Measurements from ENCODE around the gene SLC66A2. TPM values are rescaled to one million over a fixed set of nuclear protein-coding genes. Genes with fewer than 3 reads are reported as not detected.

Gene SLC66A2
- total and polyA plus RNA-seq, 3 experiments from 2014 or later = 18.3 to 31.7 (median 29.9) TPM

GRCh38 chr18:79953971-79954651 lies 2.7 kb upstream of the SLC66A2 start:
- H3K4me3 ChIP-seq (ENCODE audit: low read length) = no peak overlapping the region
- ChIA-PET POLR2A (no interaction called here), CTCF (no interaction called here)
- no peaks in the 10 kb centered on the region for H3K36me3 ChIP-seq (ENCODE audit: insufficient read depth, low read length)
- DNase-seq = no peak
- Mint-ChIP-seq H3K4me1 (peaks cover 12 to 15% (median 15%) of the 10 kb centered on the region in 3 donors), H3K9me3 (no peaks in the 10 kb centered on the region), H3K36me3 (peaks cover 0 to 3% (median 0%) of the 10 kb centered on the region in 3 donors), H3K4me3 (peak overlapping the region in 5 of 7 donors; percentile 32 to 64 (median 58)), H3K27me3 (no peaks in the 10 kb centered on the region), H3K27ac (no peak overlapping the region)
- no peak overlapping the region for H3K27ac ChIP-seq (ENCODE audit: low read depth, low read length)
- no peaks in the 10 kb centered on the region for H3K27me3 ChIP-seq (ENCODE audit: insufficient read depth, low read length, poor library complexity, severe bottlenecking)
- H3K4me1 ChIP-seq (ENCODE audit: insufficient read depth, low read length) = peaks cover 16% of the 10 kb centered on the region
- no peaks in the 10 kb centered on the region for H3K9me3 ChIP-seq (ENCODE audit: low read length)

- H3K27me3 ChIP-seq (ENCODE audit: insufficient read depth, low read length, poor library complexity, severe bottlenecking) = no peaks in the 10 kb centered on the region
- no peaks in the 10 kb centered on the region for H3K9me3 ChIP-seq (ENCODE audit: low read length)
- ChIA-PET CTCF (no interaction called here), POLR2A (no interaction called here)
- Mint-ChIP-seq H3K36me3 (peaks cover 0 to 10% (median 0%) of the 10 kb centered on the region in 3 donors), H3K9me3 (no peaks in the 10 kb centered on the region), H3K4me1 (peaks cover 19 to 26% (median 25%) of the 10 kb centered on the region in 3 donors), H3K27me3 (no peaks in the 10 kb centered on the region), H3K27ac (peak overlapping the region in 1 of 8 donors; percentile 23), H3K4me3 (peak overlapping the region in 6 of 7 donors; percentile 23 to 86 (median 54))
- H3K4me3 ChIP-seq (ENCODE audit: low read length) = no peak overlapping the region
- DNase-seq = no peak
- no peak overlapping the region for H3K27ac ChIP-seq (ENCODE audit: low read depth, low read length)
- peaks cover 23% of the 10 kb centered on the region for H3K4me1 ChIP-seq (ENCODE audit: insufficient read depth, low read length)
- no peaks in the 10 kb centered on the region for H3K36me3 ChIP-seq (ENCODE audit: insufficient read depth, low read length)
These were observed 1.6 kb upstream of the SLC66A2 start for GRCh38 chr18:79952996-79953559.

DNA sequence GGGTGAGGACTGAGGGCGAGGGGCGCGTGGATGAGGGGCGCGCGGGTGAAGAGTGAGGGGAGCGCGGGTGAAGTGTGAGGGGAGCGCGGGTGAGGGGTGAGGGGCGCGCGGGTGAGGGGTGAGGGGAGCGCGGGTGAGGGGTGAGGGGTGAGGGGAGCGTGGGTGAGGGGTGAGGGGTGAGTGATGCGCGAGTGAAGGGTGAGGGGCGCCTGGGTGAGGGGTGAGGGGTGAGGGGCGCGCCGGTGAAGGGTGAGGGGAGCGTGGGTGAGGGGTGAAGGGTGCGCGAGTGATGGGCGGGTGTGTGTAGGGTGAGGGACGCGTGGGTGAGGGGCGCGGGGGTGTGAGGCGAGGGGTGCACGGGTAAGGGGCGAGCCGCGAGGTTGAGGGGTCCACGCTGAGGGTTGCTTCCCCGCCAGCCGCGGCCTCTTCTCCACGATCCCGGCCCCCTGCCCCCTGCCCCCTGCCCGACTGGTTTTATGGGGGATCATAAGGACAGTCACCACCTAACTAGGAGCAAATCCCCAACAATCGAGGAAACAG lies 1.1 kb upstream of the SLC66A2 start:
- H3K4me3 Mint-ChIP-seq = peak overlapping the region in 4 of 7 donors; percentile 8 to 86 (median 59)
- no peak overlapping the region for H3K27ac ChIP-seq (ENCODE audit: low read depth, low read length)
- no peak for DNase-seq

GRCh38 chr18:79950515-79951341 lies 725 bp downstream of the SLC66A2 start:
- H3K27ac ChIP-seq (ENCODE audit: low read depth, low read length) = peak overlapping the region; percentile 54
- H3K36me3 ChIP-seq (ENCODE audit: insufficient read depth, low read length) = no peaks in the 10 kb centered on the region
- H3K27me3 Mint-ChIP-seq = no peaks in the 10 kb centered on the region
- peaks cover 0 to 16% (median 0%) of the 10 kb centered on the region in 3 donors for H3K36me3 Mint-ChIP-seq
- peak overlapping the region; percentile 84 to 93 (median 86) for H3K4me3 Mint-ChIP-seq
- no peaks in the 10 kb centered on the region for H3K9me3 Mint-ChIP-seq
- CTCF ChIA-PET = interaction anchor here (0.8 to 1.6 kb wide), 4 partner anchors 10 to 83 kb away, joined by 3 to 7 read pairs (median 4); partner anchors contain the start of gene RBFA
- H3K4me3 ChIP-seq (ENCODE audit: low read length) = peak overlapping the region; percentile 59
- peaks cover 23% of the 10 kb centered on the region for H3K4me1 ChIP-seq (ENCODE audit: insufficient read depth, low read length)
- H3K27ac Mint-ChIP-seq = peak overlapping the region; percentile 61 to 90 (median 77)
- no peaks in the 10 kb centered on the region for H3K9me3 ChIP-seq (ENCODE audit: low read length)
- peaks cover 25 to 41% (median 34%) of the 10 kb centered on the region in 3 donors for H3K4me1 Mint-ChIP-seq
- H3K27me3 ChIP-seq (ENCODE audit: insufficient read depth, low read length, poor library complexity, severe bottlenecking) = no peaks in the 10 kb centered on the region
- POLR2A ChIA-PET = interaction anchor here (1.5 to 1.7 kb wide), 4 partner anchors 11 to 83 kb away, joined by 5 to 6 read pairs (median 6); partner anchors contain the start of genes HSBP1L1, RBFA and TXNL4A
- peak in 2 of 5 donors; percentile 21 to 36 for DNase-seq

More for the DNA sequence above, 1.1 kb upstream of the SLC66A2 start:
- Histone ChIP-seq H3K4me1 (ENCODE audit: insufficient read depth, low read length) (peaks cover 23% of the 10 kb centered on the region), H3K36me3 (ENCODE audit: insufficient read depth, low read length) (no peaks in the 10 kb centered on the region), H3K9me3 (ENCODE audit: low read length) (no peaks in the 10 kb centered on the region), H3K27me3 (ENCODE audit: insufficient read depth, low read length, poor library complexity, severe bottlenecking) (no peaks in the 10 kb centered on the region), H3K4me3 (ENCODE audit: low read length) (peak overlapping the region; percentile 65)
- H3K27me3 Mint-ChIP-seq = no peaks in the 10 kb centered on the region
- H3K27ac Mint-ChIP-seq = no peak overlapping the region
- H3K4me1 Mint-ChIP-seq = peaks cover 19 to 31% (median 26%) of the 10 kb centered on the region in 3 donors
- H3K9me3 Mint-ChIP-seq = no peaks in the 10 kb centered on the region
- POLR2A ChIA-PET = interaction anchor here (1.6 to 1.7 kb wide), 3 partner anchors 11 to 81 kb away, joined by 6 read pairs; partner anchors contain the start of genes HSBP1L1, RBFA and TXNL4A
- H3K36me3 Mint-ChIP-seq = peaks cover 0 to 10% (median 0%) of the 10 kb centered on the region in 3 donors
- CTCF ChIA-PET = interaction anchor here (1.4 to 1.6 kb wide), 2 partner anchors 12 to 14 kb away, joined by 3 to 7 read pairs; no protein-coding TSS in a partner anchor

DNA sequence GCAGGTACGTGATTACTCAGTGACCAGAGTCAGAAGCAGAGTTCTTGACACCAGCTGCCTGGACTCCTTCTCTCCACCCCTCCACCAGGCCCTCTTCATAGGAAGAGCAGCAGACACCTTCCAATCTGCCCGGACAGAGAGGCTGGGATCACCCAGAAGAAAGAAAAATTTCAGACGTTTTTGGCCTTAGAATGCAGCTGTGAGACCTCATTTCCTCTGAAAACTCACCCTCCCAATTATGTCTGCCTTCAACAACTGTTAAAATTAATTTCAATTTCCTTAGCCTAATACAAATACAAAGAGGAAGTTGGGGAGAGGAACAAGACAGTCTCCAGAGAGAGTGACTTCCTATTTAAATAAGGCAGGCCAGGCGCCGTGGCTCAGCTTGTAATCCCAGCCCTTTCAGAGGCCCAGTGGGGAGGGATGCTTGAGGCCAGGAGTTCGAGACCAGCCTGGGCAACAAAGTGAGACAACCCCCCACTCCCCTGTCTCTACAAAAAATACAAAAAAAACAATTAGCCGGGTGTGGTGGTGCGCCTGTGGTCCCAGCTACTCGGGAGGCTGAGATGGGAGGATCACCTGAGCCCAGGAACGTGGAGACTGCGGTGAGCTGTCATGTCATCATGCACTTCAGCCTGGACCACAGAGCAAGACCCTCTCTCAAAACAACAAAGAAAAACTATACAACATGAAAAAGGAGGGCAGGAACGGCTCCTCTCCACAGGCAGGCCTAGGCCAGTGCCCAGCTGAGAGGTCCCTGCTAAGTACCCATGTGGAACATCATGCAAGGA lies 1.6 kb downstream of the SLC66A2 start:
- H3K4me3 ChIP-seq (ENCODE audit: low read length) = peak overlapping the region; percentile 59
- no peak for DNase-seq
- no peaks in the 10 kb centered on the region for H3K27me3 ChIP-seq (ENCODE audit: insufficient read depth, low read length, poor library complexity, severe bottlenecking)
- Mint-ChIP-seq H3K36me3 (peaks cover 0 to 16% (median 0%) of the 10 kb centered on the region in 3 donors), H3K4me3 (peak overlapping the region; percentile 84 to 93 (median 86)), H3K4me1 (peaks cover 26 to 48% (median 37%) of the 10 kb centered on the region in 3 donors), H3K27me3 (no peaks in the 10 kb centered on the region), H3K9me3 (no peaks in the 10 kb centered on the region), H3K27ac (peak overlapping the region; percentile 21 to 90 (median 79))
- no peaks in the 10 kb centered on the region for H3K9me3 ChIP-seq (ENCODE audit: low read length)
- H3K4me1 ChIP-seq (ENCODE audit: insufficient read depth, low read length) = peaks cover 28% of the 10 kb centered on the region
- ChIA-PET CTCF (interaction anchor here (0.8 kb wide), 1 partner anchor 84 kb away, joined by 3 read pairs; the partner anchor contains the start of gene RBFA), POLR2A (no interaction called here)
- H3K27ac ChIP-seq (ENCODE audit: low read depth, low read length) = peak overlapping the region; percentile 31
- no peaks in the 10 kb centered on the region for H3K36me3 ChIP-seq (ENCODE audit: insufficient read depth, low read length)

DNA sequence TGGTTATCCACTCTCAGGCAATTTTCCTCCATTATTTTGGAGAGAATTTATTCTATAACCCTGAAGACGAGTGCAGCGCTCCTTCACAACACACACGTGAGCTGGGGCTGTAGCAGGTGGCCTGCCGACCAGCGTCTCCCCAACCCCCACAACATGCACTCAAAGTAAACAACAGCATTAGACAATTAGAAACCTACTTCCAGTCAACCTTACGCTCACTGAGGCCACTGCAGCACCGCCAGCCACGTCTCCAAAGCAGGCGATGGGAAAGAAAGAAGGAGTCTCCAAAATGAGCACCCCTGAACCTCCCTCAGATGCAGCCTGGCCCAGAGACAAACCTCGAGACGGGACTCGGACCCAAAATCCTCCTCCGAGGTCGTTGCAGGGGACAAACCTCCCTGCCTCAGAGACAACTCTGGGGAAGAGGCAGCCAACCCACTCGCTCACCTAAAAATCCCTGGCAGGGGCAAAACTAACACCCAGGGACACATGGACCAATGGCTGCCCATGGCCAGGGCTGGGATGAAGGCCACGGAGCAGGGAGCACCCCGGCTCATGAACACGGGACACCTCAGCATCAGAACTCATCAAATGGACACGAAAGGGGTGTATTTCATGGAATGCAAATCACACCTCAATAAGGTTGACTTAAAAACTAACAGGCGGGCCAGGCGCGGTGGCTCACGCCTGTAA lies 2.6 kb downstream of the SLC66A2 start:
- H3K27ac ChIP-seq (ENCODE audit: low read depth, low read length) = no peak overlapping the region
- H3K36me3 ChIP-seq (ENCODE audit: insufficient read depth, low read length) = no peaks in the 10 kb centered on the region
- peak overlapping the region; percentile 17 to 87 (median 55) for H3K4me3 Mint-ChIP-seq
- H3K4me1 Mint-ChIP-seq = peaks cover 34 to 58% (median 47%) of the 10 kb centered on the region in 3 donors
- H3K27ac Mint-ChIP-seq = peak overlapping the region in 3 of 8 donors; percentile 22 to 61 (median 54)
- no peaks in the 10 kb centered on the region for H3K27me3 ChIP-seq (ENCODE audit: insufficient read depth, low read length, poor library complexity, severe bottlenecking)
- H3K9me3 Mint-ChIP-seq = no peaks in the 10 kb centered on the region
- H3K4me3 ChIP-seq (ENCODE audit: low read length) = no peak overlapping the region
- CTCF ChIA-PET = no interaction called here
- peaks cover 36% of the 10 kb centered on the region for H3K4me1 ChIP-seq (ENCODE audit: insufficient read depth, low read length)
- no peak for DNase-seq
- POLR2A ChIA-PET = no interaction called here
- peaks cover 0 to 16% (median 0%) of the 10 kb centered on the region in 3 donors for H3K36me3 Mint-ChIP-seq
- no peaks in the 10 kb centered on the region for H3K9me3 ChIP-seq (ENCODE audit: low read length)
- no peaks in the 10 kb centered on the region for H3K27me3 Mint-ChIP-seq

Measured in CD8-positive, alpha-beta memory T cell (primary cell).